Tibial nerve (tissue), 4 donors: Measurements from ENCODE around the gene AQP12B. TPM values are rescaled to one million over a fixed set of nuclear protein-coding genes. Genes with fewer than 3 reads are reported as not detected.

Source experiments
- DNase-seq, 2 donors: peaks; one replicate each; pipeline ENCODE4 v3.0.0-alpha.2; 2019; ENCODE audit warnings: low spot score in 2 of 2
- H3K27ac ChIP-seq, 4 donors: fragments of 200-600 bp; sonication (generic) in 3 of 4; one replicate each; pipeline ENCODE4 v1.5.1; 2017 to 2019; ENCODE audit warnings: mild to moderate bottlenecking in 1 of 4
- H3K27me3 ChIP-seq, 2 donors: fragments of 200-600 bp; sonication (generic) in 1 of 2; one replicate each; pipeline versions ENCODE4 v1.5.1 to v1.6.0; 2017 to 2019
- H3K36me3 ChIP-seq, 3 donors: fragments of 200-600 bp; sonication (generic); one replicate each; pipeline ENCODE4 v1.5.1; 2018 to 2019
- H3K4me1 ChIP-seq, 4 donors: fragments of 200-600 bp; sonication (generic) in 3 of 4; one replicate each; pipeline ENCODE4 v1.5.1; 2017 to 2019
- H3K4me3 ChIP-seq, 4 donors: fragments of 200-600 bp; sonication (generic) in 3 of 4; one replicate each; pipeline ENCODE4 v1.5.1; 2017 to 2019; ENCODE audit warnings: mild to moderate bottlenecking in 1 of 4, moderate library complexity in 1 of 4
- H3K9me3 ChIP-seq, 4 donors: fragments of 200-600 bp; sonication (generic) in 3 of 4; one replicate each; pipeline ENCODE4 v1.5.1; 2017 to 2019
- CTCF ChIP-seq, 5 experiments: fragments of 200-600 bp in 3 of 5; fragments of 450-650 bp in 2 of 5; sonication (generic) in 3 of 5; IDR thresholded peaks; one replicate each; pipeline ENCODE4 v1.5.1; 2016 to 2019; ENCODE audit warnings: antibody characterized with exemption in 5 of 5, mild to moderate bottlenecking in 3 of 5, moderate library complexity in 2 of 5
- EP300 ChIP-seq, 2 donors: sonication (generic); formaldehyde crosslinking; IDR thresholded peaks; one replicate each; pipeline ENCODE4 v1.6.1; 2017; ENCODE audit warnings: antibody characterized with exemption in 2 of 2, mild to moderate bottlenecking in 1 of 2
- POLR2A ChIP-seq, 2 donors: fragments of 450-650 bp; IDR thresholded peaks; one replicate each; pipeline ENCODE4 v1.6.1; 2017; ENCODE audit warnings: antibody characterized with exemption in 2 of 2, mild to moderate bottlenecking in 2 of 2, moderate library complexity in 2 of 2
- WGBS, 2 donors: methylation state at CpG; one replicate each; pipeline ENCODE4 v1.1.5; 2018; 5-methylcytosine and 5-hydroxymethylcytosine counted together
- total RNA-seq, 4 donors: library from RNA; depleted of rRNA; stranded (reverse); fragments of >200 nt; gene quantifications; one replicate each; pipeline ENCODE4 v1.1.0, GENCODE V29; 2016

AQP12B gene
- total RNA-seq, 4 donors from 2014 or later: 0.22 TPM; not detected in 3

GRCh38 chr2:240647503-240648154 lies 35.1 kb downstream of the AQP12B start:
- no peak for TF ChIP-seq EP300 (IDR thresholded peaks at IDR 0.05)
- TF ChIP-seq POLR2A (IDR thresholded peaks at IDR 0.05): no peak
- TF ChIP-seq CTCF (IDR thresholded peaks at IDR 0.05): no peak
- Histone ChIP-seq H3K36me3 (no peaks in the 10 kb centered on the region), H3K4me1 (no peaks in the 10 kb centered on the region), H3K4me3 (no peak overlapping the region), H3K27ac (no peak overlapping the region), H3K27me3 (peaks cover 0 to 66% of the 10 kb centered on the region in 2 donors), H3K9me3 (peaks cover 0 to 5% (median 0%) of the 10 kb centered on the region in 4 donors)
- 67 to 77% methylated on average over 20 to 22 of the region's 22 CpGs for WGBS, 2 donors
- DNase-seq: no peak

GRCh38 chr2:240646900-240647502 lies 35.7 kb downstream of the AQP12B start:
- no peak overlapping the region for H3K27ac ChIP-seq
- H3K27me3 ChIP-seq: peaks cover 0 to 72% of the 10 kb centered on the region in 2 donors
- TF ChIP-seq POLR2A (IDR thresholded peaks at IDR 0.05) (no peak), EP300 (IDR thresholded peaks at IDR 0.05) (no peak), CTCF (IDR thresholded peaks at IDR 0.05) (no peak)
- no peaks in the 10 kb centered on the region for H3K36me3 ChIP-seq
- DNase-seq: no peak
- 72 to 74% methylated on average over 20 to 30 of the region's 30 CpGs for WGBS, 2 donors
- H3K4me1 ChIP-seq: no peaks in the 10 kb centered on the region
- H3K4me3 ChIP-seq: no peak overlapping the region
- peaks cover 0 to 5% (median 0%) of the 10 kb centered on the region in 4 donors for H3K9me3 ChIP-seq

GRCh38 chr2:240646176-240646899 lies 36.3 kb downstream of the AQP12B start:
- DNase-seq: no peak
- Histone ChIP-seq H3K27me3 (peaks cover 0 to 69% of the 10 kb centered on the region in 2 donors), H3K4me3 (no peak overlapping the region), H3K36me3 (no peaks in the 10 kb centered on the region), H3K27ac (no peak overlapping the region), H3K4me1 (no peaks in the 10 kb centered on the region), H3K9me3 (peaks cover 0 to 1% (median 0%) of the 10 kb centered on the region in 4 donors)
- WGBS, 2 donors: 77 to 79% methylated on average over 35 of the region's 36 CpGs
- no peak for TF ChIP-seq EP300 (IDR thresholded peaks at IDR 0.05)
- no peak for TF ChIP-seq CTCF (IDR thresholded peaks at IDR 0.05)
- no peak for TF ChIP-seq POLR2A (IDR thresholded peaks at IDR 0.05)

- H3K27ac ChIP-seq: no peak overlapping the region
- H3K36me3 ChIP-seq: no peaks in the 10 kb centered on the region
- WGBS, 2 donors: 83 to 93% methylated on average over 10 of the region's 10 CpGs
- peaks cover 0 to 65% of the 10 kb centered on the region in 2 donors for H3K27me3 ChIP-seq
- no peak for TF ChIP-seq CTCF (IDR thresholded peaks at IDR 0.05)
- TF ChIP-seq POLR2A (IDR thresholded peaks at IDR 0.05): no peak
- TF ChIP-seq EP300 (IDR thresholded peaks at IDR 0.05): no peak
- H3K4me1 ChIP-seq: no peaks in the 10 kb centered on the region
- no peaks in the 10 kb centered on the region for H3K9me3 ChIP-seq
- no peak for DNase-seq
- H3K4me3 ChIP-seq: no peak overlapping the region
Observed at GRCh38 chr2:240645801-240646175, 36.9 kb downstream of the AQP12B start.

- DNase-seq: no peak
- WGBS, 2 donors: 85 to 87% methylated on average over 10 of the region's 10 CpGs
- peaks cover 0 to 61% of the 10 kb centered on the region in 2 donors for H3K27me3 ChIP-seq
- H3K4me3 ChIP-seq: no peak overlapping the region
- H3K4me1 ChIP-seq: no peaks in the 10 kb centered on the region
- H3K27ac ChIP-seq: no peak overlapping the region
- no peaks in the 10 kb centered on the region for H3K36me3 ChIP-seq
- TF ChIP-seq EP300 (IDR thresholded peaks at IDR 0.05): no peak
- no peak for TF ChIP-seq POLR2A (IDR thresholded peaks at IDR 0.05)
- no peak for TF ChIP-seq CTCF (IDR thresholded peaks at IDR 0.05)
- no peaks in the 10 kb centered on the region for H3K9me3 ChIP-seq
Observed at GRCh38 chr2:240645346-240645745, 37.3 kb downstream of the AQP12B start.
